G401 (cell line): ENCODE measurements around the gene MAP7D1. TPM values are rescaled to one million over a fixed set of nuclear protein-coding genes. Genes with fewer than 3 reads are reported as not detected.

Experiments used
- DNase-seq: peaks from one replicate; pipeline ENCODE4 v3.0.0-alpha.2; 2015; ENCODE audit warnings: low spot score
- in situ Hi-C: cut with HindIII; loops from 2 replicates; pipeline ENCODE4 v1.10.0; 2016; ENCODE audit warnings: low sequenced_read_pairs, mixed read lengths
- total RNA-seq: library from RNA; depleted of rRNA; stranded (reverse); fragments of >200 nt; shearing (Covaris generic); gene quantifications from 2 replicates; pipeline ENCODE4 v1.2.3, GENCODE V29; 2014

MAP7D1 gene
- total RNA-seq, 1 experiment from 2014 or later = 117 TPM

GRCh38 chr1:36126005-36126716 lies 29.8 kb upstream of the MAP7D1 start:
- DNase-seq = no peak
- in situ Hi-C loops = no loop called here

GRCh38 chr1:36126797-36127500 lies 29.0 kb upstream of the MAP7D1 start:
- DNase-seq = no peak
- in situ Hi-C loops = no loop called here

DNA sequence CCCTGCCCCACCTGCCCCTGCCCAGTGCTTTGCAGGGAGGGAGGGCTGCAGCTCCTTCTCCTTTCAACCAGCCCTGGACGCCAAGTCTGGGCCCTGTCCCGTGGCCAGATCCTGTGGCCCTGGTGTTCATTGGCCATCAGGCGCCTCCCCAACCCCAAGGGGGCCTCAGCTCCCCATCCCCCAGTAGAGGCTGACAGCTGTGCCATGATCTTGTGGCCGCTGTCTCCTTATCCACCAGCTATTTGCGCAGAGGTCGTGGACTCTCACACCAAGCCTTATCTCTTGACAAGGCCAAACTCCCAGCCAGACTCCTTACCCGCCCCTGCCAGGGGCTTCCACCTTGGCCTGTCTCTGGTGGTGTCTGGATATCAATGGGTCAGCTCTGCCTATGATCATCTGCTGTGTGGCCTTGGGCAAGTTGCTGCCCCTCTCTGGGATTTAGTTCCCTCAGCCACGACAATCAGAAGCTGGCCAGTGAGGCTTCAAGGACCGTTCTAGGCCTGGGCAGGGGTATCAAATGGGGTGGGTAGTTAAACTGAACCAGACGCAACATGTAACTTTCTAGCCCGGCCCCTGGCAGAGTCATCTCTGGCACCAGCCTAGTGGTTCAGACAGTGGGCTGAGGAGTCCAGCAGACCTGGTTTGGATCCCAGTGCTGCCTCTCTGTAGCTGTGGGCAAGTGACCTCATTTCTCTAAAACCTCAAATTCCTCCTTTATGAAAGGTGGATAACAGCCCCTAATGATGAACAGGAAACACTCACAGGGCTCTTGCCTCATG lies 27.6 kb upstream of the MAP7D1 start:
- no peak for DNase-seq
- in situ Hi-C loops = no loop called here

DNA sequence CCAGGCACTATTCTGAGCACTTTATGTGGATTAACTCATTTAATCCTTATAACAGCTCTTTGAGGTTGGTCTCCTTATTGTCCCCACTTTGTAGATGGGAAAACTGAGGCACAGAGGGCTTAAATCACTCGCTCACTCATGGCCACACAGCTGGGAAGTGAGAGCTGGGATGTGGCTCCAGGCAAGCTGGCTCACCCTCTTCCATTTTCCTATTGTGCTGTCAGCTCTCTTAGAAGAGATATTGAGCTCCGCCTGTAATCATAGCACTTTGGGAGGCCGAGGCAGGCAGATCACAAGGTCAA lies 27.1 kb upstream of the MAP7D1 start:
- no peak for DNase-seq
- in situ Hi-C loops = no loop called here

- DNase-seq = no peak
- in situ Hi-C loops = no loop called here
Observed at GRCh38 chr1:36132029-36132428, 23.9 kb upstream of the MAP7D1 start.

- no peak for DNase-seq
- in situ Hi-C loops = no loop called here
Observed at GRCh38 chr1:36133484-36133883, 22.5 kb upstream of the MAP7D1 start.

GRCh38 chr1:36134031-36134430 lies 21.9 kb upstream of the MAP7D1 start:
- DNase-seq = no peak
- in situ Hi-C loops = no loop called here

- in situ Hi-C loops = no loop called here
- DNase-seq = peak; percentile 47
Observed at GRCh38 chr1:36134505-36135329, 21.2 kb upstream of the MAP7D1 start.

GRCh38 chr1:36135330-36135667 lies 20.7 kb upstream of the MAP7D1 start:
- in situ Hi-C loops = no loop called here
- DNase-seq = no peak

- in situ Hi-C loops = no loop called here
Observed at GRCh38 chr1:36135796-36136195, 20.2 kb upstream of the MAP7D1 start.

GRCh38 chr1:36136535-36136934 lies 19.4 kb upstream of the MAP7D1 start:
- in situ Hi-C loops = no loop called here
- DNase-seq = peak; percentile 79

More at GRCh38 chr1:36135796-36136195, 20.2 kb upstream of the MAP7D1 start:
- DNase-seq = no peak

DNA sequence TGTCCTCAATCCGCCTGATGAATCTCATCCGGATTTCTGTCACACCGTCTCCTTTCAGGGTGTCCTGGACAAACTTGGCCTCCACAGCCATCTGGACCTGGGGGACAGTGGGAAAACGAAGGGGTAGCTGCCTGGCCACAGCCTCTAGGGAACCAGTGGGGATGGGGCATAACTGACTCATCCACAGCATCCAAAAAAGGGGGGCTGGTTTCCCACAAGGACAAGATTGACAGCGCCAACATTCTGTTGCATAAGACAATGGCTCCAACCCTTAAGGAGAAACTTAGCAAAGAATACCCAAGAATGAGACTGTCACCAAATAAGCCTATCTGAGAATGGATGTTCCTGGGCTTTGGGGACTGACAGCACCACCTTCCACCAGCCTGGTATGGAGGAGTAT lies 18.7 kb upstream of the MAP7D1 start:
- DNase-seq = no peak
- in situ Hi-C loops = no loop called here

- peak; percentile 86 for DNase-seq
- in situ Hi-C loops = no loop called here
Observed at GRCh38 chr1:36137776-36138175, 18.2 kb upstream of the MAP7D1 start.

- in situ Hi-C loops = no loop called here
- peak; percentile 54 for DNase-seq
Observed at GRCh38 chr1:36139521-36139920, 16.4 kb upstream of the MAP7D1 start.

GRCh38 chr1:36142121-36142520 lies 13.8 kb upstream of the MAP7D1 start:
- no peak for DNase-seq
- in situ Hi-C loops = no loop called here

DNA sequence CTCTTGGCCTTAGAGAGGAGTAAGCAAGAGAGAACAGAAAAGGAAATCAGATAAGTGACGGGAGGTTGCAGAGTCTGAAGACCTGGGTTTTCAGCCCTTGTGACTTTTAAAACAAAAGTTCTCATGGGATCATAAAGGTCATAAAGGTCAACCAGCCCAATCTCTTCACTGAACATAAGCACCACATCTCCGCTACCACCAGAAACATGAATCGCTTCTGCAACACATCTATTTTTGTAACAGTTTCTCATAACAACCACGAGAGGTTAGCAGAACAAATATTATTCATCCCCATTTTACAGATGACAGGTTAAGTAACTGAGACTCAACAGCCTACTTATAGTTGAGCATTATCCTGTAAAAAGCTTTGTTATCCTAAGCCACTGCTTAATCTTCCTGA lies 12.5 kb upstream of the MAP7D1 start:
- in situ Hi-C loops = no loop called here
- DNase-seq = no peak

DNA sequence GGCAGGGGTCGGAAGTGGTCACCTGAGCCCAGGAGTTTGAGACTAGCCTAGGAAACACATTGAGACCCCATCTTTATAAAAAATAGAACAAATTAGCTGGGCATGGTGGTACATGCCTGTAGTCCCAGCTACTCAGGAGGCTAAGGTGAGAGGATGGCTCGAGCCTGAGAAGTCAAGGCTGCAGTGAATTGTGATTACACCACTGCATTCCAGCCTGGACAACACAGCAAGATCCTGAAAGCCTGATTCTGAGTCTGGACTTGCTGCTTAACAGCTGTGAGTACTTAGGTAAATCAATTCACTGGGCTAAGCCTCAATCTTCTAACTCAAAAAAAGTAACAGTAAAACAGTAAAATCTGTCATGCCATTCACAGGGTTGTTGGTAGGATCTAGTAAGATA lies 11.5 kb upstream of the MAP7D1 start:
- in situ Hi-C loops = no loop called here
- no peak for DNase-seq

DNA sequence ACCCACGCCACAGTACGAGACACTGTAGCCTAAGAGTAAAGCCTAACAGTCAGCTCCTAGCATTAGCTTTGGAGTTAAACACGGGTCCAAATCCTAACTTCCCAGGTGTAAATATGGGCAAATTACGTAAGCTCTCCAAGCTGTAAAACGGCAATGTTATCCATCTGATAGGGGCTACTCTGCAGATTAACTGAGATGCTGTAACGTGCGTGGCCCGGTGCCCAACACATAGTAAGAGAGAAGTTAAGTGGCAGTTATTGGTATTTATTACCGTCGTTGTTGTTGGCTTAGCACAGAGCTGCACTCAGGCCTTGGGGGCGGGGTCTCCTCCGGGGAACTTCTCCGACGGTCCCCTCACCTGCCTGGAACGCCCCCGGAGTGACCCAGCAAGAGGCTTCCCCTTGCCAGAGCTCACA lies 7.1 kb upstream of the MAP7D1 start:
- in situ Hi-C loops = no loop called here
- DNase-seq = no peak

DNA sequence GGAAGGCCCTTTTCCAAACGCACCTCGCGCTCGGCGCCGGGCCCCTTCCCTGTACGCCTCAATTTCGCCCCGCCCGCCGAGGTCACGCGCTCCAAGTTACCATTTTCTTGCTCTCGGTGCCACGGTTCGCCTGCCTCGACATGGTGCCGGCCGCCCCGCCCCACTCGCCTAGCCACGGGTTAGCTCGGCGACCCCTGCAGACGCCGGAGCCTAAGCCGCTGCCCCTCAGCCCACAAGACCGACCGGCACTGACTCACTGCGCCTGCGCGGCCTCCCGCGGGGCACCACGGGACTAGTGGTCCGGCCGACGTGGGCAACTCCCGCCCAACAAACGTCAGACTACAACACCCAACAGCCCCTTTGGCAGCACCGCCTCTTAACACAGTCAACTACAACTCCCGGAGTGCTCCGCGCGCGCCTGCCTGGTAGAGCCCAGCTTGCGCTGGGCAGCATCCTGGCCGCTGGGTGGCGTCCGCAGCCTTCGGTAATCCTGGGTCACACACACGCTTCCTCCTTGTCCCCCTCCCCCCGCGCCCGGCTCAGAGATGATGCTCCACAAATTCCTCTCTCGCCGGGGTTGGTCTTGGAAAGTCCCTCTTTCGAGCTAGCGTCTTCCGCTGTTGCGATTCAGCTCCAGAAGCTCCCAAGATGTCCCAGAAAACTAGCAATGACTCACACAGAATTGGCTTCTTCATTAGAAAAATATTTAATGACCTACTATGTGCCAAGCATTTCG lies 6.6 kb upstream of the MAP7D1 start, which contains the start of gene TRAPPC3:
TSS of gene TRAPPC3 (minus strand) at position 250 of the 736 bp plus-strand sequence. CDS start at position 142, 108 bp downstream.
- peak; percentile 100 for DNase-seq
- in situ Hi-C loops = no loop called here
